Anterior cingulate cortex (tissue), 58 donors: ENCODE results near the gene IPO8.
"Not testable (repeated sequence)": the region's sequence is repeated elsewhere in the genome, so short reads cannot be mapped to it uniquely, and the experiment has no call there.

Source experiments
- DNase-seq, 58 donors: peaks; one replicate each; lab custom pipeline; 2025; lab: John Stamatoyannopoulos, UW

IPO8 gene

GRCh38 chr12:30613119-30613830 is 82.4 kb downstream of the IPO8 start:
- DNase-seq = no peak

GRCh38 chr12:30610718-30611117 is 85.0 kb downstream of the IPO8 start:
- no peak for DNase-seq

DNA sequence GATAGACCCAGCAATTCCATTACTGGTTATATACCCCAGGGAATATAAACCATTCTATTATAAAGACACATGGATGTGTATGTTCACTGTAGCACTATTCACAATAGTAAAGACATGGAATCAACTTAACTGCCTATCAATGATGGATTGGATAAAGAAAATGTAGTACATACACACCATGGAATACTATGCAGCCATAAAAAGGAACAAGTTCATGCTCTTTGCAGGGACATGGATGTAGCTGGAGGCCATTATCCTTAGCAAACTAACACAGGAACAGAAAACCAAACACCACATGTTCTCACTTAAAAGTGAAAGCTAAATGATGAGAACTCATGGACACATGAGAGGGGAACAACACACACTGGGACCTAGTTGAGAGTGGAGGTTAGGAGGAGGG is 85.8 kb downstream of the IPO8 start:
- DNase-seq = not testable (repeated sequence)

DNA sequence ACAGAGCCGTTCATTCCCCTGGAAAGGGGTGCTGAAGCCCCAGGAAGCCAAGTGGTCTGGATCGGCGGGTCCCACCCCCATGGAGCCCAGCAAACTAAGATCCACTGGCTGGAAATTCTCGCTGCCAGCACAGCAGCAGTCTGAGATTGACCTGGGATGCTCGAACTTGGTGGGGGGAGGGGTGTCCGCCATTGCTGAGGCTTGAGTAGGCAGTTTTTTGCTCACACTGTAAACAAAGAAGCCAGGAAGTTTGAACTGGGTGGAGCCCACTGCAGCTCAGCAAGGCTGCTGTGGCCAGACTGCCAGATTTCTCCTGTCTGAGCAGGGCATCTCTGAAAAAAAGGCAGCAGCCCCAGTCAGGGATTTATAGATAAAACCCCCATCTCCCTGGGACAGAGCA is 91.4 kb downstream of the IPO8 start:
- DNase-seq = not testable (repeated sequence)

DNA sequence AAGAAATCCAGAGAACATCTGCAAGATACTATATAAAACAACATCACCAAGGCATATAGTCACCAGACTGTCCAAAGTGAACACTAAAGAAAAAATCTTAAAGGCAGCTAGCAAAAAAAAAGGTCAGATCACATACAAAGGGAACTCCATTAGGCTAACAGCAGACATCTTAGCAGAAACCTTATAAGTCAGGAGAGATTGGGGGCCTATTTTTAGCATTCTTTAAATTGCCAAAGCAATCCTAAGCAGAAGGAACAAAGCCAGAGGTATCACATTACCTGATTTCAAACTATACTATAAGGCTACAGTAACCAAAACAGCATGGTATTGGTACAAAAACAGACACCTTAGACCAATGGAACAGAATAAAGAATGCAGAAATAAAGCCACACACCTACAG is 92.5 kb downstream of the IPO8 start:
- no peak for DNase-seq

- DNase-seq = no peak
Observed at GRCh38 chr12:30602678-30603077, 93.0 kb downstream of the IPO8 start.

DNA sequence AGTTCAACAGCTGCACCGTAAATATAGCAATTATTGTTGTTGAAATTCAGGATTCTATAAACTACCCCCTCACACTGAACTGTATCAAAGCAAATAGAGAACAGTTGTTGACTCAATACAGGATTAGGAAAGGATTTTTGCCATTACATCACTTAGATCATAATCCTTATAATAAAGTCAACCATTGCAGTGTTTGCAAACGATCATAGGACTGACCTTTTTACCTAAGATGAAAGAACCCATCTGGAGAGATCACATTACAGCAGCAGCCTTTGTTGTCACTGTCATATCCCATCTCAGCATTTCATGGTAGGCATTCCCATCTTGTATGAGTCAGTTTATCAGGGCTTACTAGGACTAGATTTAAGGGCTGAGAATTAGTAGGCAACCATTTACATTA is 96.1 kb downstream of the IPO8 start:
- no peak for DNase-seq

- no peak for DNase-seq
Observed at GRCh38 chr12:30598889-30599288, 96.8 kb downstream of the IPO8 start.

DNA sequence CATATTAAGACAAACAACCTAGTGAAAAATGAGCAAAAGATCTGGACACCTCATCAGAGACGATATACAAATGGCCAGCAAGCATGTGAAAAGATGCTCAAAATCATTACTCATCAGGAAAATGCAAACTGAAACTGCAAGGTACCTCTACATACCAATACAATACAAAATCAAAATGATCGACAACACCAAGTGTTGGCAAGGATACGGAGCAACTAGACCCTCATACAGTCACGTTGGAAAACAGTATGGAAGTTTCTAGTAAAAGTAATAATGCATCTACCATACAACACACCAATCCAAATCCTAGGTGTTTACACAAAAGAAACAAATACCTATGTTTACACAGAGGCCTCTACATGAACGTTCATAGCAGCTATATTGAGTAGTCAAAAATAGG is 99.9 kb downstream of the IPO8 start:
- no peak for DNase-seq

- DNase-seq = no peak
Observed at GRCh38 chr12:30594509-30594908, 101.2 kb downstream of the IPO8 start.

GRCh38 chr12:30588572-30588971 is 107.1 kb downstream of the IPO8 start:
- DNase-seq = not testable (repeated sequence)

GRCh38 chr12:30587782-30588181 is 107.9 kb downstream of the IPO8 start:
- DNase-seq = no peak

- DNase-seq = no peak
Observed at GRCh38 chr12:30585877-30586276, 109.8 kb downstream of the IPO8 start.

DNA sequence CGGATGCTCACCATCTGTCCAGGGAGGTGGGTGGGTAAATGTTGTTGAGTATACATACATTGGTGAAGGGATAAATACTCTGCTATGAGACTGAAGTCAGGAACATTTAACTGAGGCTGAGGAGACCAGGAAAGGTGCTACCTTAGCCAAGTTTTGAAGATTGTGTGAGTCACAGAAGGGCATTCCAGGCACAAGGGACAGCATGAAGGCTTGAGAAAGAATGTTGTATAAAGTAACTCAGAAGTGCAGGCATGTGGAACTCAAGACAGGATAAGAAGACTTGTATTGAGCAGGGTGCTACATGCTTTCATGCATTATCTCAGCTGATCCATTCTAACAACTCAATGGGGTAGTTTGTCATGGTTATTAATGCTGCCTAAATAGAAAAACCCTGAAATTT is 112.7 kb downstream of the IPO8 start:
- DNase-seq = no peak

GRCh38 chr12:30580344-30580743 is 115.3 kb downstream of the IPO8 start:
- no peak for DNase-seq
